K562 treated with DMSO at 1 percent for 24 hours (cell line): Measurements from ENCODE around the gene NUDT16. TPM values are rescaled to one million over a fixed set of nuclear protein-coding genes. Genes with fewer than 3 reads are reported as not detected.

Source experiments
- total RNA-seq: library from RNA; unstranded; fragments of 300-600 nt; gene quantifications from 2 replicates; pipeline ENCODE4 v1.2.3, GENCODE V29; 2022; ENCODE audit warnings: low read depth; ENCODE audit not compliant: insufficient read depth

NUDT16 gene
- total RNA-seq = 4.9 and 5.7 TPM in 2 replicates

GRCh38 chr3:131381445-131382291 is at the start of gene NUDT16:
TSS of gene NUDT16 (plus strand) at chr3:131381774. CDS start at chr3:131381805, 31 bp downstream.

Other genes starting within 250 kb of the NUDT16 start
- gene MRPL3, start 121.2 kb downstream of the NUDT16 start, total RNA-seq = 45.9 and 49.5 TPM in 2 replicates